ENCODE data around the gene CA4.

Gene CA4

DNA sequence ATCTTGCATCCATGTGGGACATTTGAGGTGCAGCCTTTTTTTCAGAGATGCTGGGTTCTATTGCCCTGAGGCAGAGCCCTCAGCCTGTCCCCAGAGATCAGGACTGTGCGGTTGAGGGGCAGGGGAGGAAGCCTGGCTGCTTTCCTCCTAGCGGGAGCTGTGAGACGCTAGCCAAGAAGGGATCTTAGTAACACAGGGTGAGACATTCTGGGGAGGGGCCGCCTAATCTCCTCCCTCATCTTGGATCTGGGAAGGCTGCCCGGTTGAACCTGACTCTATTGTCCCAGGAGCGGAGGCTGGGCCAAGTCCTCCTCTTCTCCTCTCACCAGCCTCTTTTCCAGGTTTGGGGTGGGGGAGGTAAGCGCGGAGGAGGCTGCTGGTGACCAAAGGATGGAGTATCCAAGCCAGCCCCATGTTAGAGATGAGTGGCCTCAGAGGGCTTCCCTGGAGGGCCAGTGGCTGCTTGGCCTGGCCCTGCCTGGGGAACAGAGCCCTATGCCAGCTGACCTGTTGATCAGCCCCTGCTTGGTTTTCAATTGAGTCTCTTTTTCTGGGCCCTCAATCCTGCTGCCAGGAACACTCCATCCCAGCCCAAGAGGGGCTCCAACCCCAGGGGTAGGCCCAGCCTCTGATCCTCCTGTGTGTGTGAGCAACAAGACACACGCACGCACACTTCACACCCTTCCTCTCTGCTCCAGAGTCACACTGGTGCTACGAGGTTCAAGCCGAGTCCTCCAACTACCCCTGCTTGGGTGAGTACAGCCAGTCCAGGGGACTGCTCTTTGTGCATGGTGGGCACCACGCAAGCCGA, 5.0 kb downstream of the CA4 start:
- DNase-seq (ENCODE audit: low read depth) = peak; percentile 66
- no peak overlapping the region for H3K4me3 ChIP-seq (ENCODE audit: low read depth, low read length)
- TF ChIP-seq, protein P1, sequence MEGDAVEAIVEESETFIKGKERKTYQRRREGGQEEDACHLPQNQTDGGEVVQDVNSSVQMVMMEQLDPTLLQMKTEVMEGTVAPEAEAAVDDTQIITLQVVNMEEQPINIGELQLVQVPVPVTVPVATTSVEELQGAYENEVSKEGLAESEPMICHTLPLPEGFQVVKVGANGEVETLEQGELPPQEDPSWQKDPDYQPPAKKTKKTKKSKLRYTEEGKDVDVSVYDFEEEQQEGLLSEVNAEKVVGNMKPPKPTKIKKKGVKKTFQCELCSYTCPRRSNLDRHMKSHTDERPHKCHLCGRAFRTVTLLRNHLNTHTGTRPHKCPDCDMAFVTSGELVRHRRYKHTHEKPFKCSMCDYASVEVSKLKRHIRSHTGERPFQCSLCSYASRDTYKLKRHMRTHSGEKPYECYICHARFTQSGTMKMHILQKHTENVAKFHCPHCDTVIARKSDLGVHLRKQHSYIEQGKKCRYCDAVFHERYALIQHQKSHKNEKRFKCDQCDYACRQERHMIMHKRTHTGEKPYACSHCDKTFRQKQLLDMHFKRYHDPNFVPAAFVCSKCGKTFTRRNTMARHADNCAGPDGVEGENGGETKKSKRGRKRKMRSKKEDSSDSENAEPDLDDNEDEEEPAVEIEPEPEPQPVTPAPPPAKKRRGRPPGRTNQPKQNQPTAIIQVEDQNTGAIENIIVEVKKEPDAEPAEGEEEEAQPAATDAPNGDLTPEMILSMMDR (conservative IDR thresholded peaks at IDR 0.05; ENCODE audit: low read depth, low read length) = no peak

DNA sequence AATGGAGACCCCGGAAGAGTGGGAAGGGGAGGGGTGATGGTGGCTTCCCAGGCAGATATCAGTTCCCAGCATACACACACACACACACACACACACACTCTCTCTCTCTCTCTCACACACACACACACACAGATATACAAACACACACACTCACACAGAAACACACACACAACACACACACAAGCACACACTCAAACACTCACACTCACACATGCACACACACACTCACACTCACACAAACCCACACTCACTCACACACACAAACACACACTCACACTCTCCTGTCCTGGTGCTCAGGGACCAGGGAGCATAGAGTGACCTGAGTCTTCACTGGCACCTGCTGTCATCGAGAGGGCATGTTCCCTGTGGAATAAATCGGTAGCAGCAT, 5.6 kb downstream of the CA4 start:
- TF ChIP-seq, protein P1 (conservative IDR thresholded peaks at IDR 0.05; ENCODE audit: low read depth, low read length) = no peak
- no peak for DNase-seq (ENCODE audit: low read depth)
- no peak overlapping the region for H3K4me3 ChIP-seq (ENCODE audit: low read depth, low read length)

DNA sequence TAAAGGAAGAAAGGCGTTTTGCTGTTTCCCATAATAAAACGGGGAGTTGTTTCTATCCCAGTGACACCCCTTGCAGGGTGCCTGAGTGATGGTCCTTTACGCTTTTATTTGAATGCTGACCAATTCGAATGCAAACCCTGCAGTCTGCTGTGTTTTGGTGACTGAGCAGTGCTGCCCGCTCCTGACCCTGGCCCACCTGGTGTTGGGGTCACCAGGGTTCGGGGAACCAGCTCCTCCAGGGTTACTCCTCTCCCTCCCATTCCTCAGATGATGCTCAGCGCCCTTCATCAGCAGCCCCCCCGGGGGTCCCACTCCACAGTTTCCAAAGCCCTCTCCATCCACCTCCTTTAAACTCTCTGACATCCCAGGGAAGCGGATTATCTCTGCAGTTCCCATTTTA, 6.0 kb downstream of the CA4 start:
- TF ChIP-seq, protein P1 (conservative IDR thresholded peaks at IDR 0.05; ENCODE audit: low read depth, low read length) = no peak
- H3K4me3 ChIP-seq (ENCODE audit: low read depth, low read length) = no peak overlapping the region
- DNase-seq (ENCODE audit: low read depth) = no peak

DNA sequence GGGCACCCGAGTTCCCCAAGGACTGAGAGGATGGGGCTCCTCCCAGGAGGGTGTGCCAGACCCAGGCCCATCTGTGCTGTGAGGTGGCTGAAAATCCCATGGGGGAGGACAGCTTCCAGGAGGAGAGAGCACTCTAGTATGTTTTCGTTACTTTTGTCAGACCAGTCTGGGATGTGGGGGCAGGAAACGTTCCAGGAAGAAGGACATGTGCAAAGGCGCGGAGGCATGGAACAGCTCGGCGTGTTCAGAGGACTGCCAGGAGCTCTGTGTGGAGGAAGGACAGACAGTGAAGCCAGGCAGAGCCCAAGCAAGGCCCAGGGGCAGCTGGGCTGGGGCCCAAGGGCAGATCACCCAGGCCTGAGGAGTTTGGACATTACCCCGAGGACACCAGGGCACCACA, 7.0 kb downstream of the CA4 start:
- TF ChIP-seq, protein P1 (conservative IDR thresholded peaks at IDR 0.05; ENCODE audit: low read depth, low read length) = no peak
- DNase-seq (ENCODE audit: low read depth) = no peak
- H3K4me3 ChIP-seq (ENCODE audit: low read depth, low read length) = no peak overlapping the region

DNA sequence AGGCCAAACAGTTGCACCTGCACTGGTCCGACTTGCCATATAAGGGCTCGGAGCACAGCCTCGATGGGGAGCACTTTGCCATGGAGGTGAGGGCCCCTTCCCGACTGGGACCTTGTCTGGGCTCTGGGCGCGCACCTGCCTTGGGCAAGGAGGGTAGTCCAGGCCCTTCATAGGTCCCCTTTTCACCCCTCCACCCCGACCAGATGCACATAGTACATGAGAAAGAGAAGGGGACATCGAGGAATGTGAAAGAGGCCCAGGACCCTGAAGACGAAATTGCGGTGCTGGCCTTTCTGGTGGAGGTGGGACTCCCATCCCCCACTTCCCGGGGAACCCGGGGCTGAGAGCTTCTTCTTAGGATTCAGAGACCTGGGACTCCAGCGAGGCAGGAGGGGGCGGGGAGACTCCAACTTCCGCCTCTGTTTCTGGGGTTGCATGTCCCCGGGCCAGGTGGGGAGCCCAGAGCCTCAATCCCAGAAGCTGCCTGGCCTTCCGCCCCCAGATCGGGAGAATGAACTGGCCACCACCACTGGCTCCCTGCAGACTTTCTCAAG, 7.8 kb downstream of the CA4 start:
- TF ChIP-seq, protein P1 (conservative IDR thresholded peaks at IDR 0.05; ENCODE audit: low read depth, low read length) = no peak
- no peak for DNase-seq (ENCODE audit: low read depth)
- H3K4me3 ChIP-seq (ENCODE audit: low read depth, low read length) = no peak overlapping the region

DNA sequence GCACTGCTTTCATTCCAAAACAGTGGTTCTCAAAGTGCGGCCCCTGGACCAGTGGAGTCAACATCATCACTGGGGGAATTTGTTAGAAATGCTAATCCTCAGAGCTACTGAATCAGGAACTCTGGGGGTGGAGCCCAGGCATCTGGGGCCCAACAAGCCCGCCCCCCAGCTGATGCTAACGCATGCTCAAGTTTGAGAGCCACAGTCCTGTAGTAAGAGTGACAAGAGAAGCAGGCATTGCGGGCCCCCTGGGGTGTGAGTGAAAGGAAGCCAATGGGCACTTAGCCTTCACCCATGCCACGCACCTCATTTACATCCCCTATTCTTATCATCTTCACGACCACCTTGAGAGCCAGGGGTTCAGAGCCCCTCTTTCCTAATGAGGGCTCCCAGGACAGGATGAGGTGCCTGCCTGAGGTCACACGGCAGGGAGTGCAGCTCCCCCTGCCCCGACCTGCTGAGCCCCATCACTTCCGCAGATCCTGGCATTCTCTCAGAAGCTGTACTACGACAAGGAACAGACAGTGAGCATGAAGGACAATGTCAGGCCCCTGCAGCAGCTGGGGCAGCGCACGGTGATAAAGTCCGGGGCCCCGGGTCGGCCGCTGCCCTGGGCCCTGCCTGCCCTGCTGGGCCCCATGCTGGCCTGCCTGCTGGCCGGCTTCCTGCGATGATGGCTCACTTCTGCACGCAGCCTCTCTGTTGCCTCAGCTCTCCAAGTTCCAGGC, 9.1 kb downstream of the CA4 start:
- TF ChIP-seq, protein P1 (conservative IDR thresholded peaks at IDR 0.05; ENCODE audit: low read depth, low read length) = no peak
- H3K4me3 ChIP-seq (ENCODE audit: low read depth, low read length) = no peak overlapping the region
- DNase-seq (ENCODE audit: low read depth) = peak; percentile 53
